HepG2 (cell line): Measurements from ENCODE around the gene SPATA33. TPM values are rescaled to one million over a fixed set of nuclear protein-coding genes. Genes with fewer than 3 reads are reported as not detected.
A peak's percentile ranks its signal among the peaks of the same experiment; 100 is the strongest.

ENCODE experiments used
- FOSL2 ChIP-seq: sonication (generic); formaldehyde crosslinking; IDR thresholded peaks from 2 replicates; pipeline ENCODE4 v1.4.0; 2020; ENCODE audit warnings: missing genetic modification reagents
- FUBP1 ChIP-seq: sonication (generic); formaldehyde crosslinking; IDR thresholded peaks from 2 replicates; pipeline ENCODE4 v1.5.1; 2020; ENCODE audit warnings: missing genetic modification reagents, mild to moderate bottlenecking, borderline replicate concordance
- HMG20B ChIP-seq: conservative IDR thresholded peaks from 2 replicates; pipeline ENCODE4 v1.6.1; 2016; ENCODE audit warnings: missing genetic modification reagents, missing compliant biosample characterization
- HOXA3 ChIP-seq: sonication (generic); formaldehyde crosslinking; IDR thresholded peaks from 2 replicates; pipeline ENCODE4 v1.5.0; 2020; ENCODE audit warnings: missing genetic modification reagents
- NCOA2 ChIP-seq: sonication (generic); formaldehyde crosslinking; IDR thresholded peaks from 2 replicates; pipeline ENCODE4 v1.8.0; 2022; ENCODE audit warnings: inconsistent platforms
- SALL1 ChIP-seq: sonication (generic); formaldehyde crosslinking; IDR thresholded peaks from 2 replicates; pipeline ENCODE4 v1.8.0; 2022; ENCODE audit warnings: mild to moderate bottlenecking, missing genetic modification reagents
- SNAPC4 ChIP-seq: sonication (generic); formaldehyde crosslinking; IDR thresholded peaks from 2 replicates; pipeline ENCODE4 v1.4.0; 2020; ENCODE audit warnings: mild to moderate bottlenecking, missing genetic modification reagents
- SP2 ChIP-seq: sonication (generic); formaldehyde crosslinking; IDR thresholded peaks from 2 replicates; pipeline ENCODE4 v1.5.1; 2020; ENCODE audit warnings: mild to moderate bottlenecking, missing genetic modification reagents
- TERF1 ChIP-seq: sonication (generic); formaldehyde crosslinking; IDR thresholded peaks from 2 replicates; pipeline ENCODE4 v1.8.0; 2022; ENCODE audit warnings: mild to moderate bottlenecking, missing genetic modification reagents, moderate library complexity
- ZBTB43 ChIP-seq: sonication (generic); formaldehyde crosslinking; conservative IDR thresholded peaks from 2 replicates; pipeline ENCODE4 v1.4.0; 2020; ENCODE audit warnings: missing genetic modification reagents
- ZNF331 ChIP-seq: sonication (generic); formaldehyde crosslinking; IDR thresholded peaks from 2 replicates; pipeline ENCODE4 v1.4.0; 2020; ENCODE audit warnings: missing genetic modification reagents
- ZNF530 ChIP-seq: sonication (generic); formaldehyde crosslinking; IDR thresholded peaks from 2 replicates; pipeline ENCODE4 v1.5.0; 2020; ENCODE audit warnings: low read depth, mild to moderate bottlenecking, missing genetic modification reagents
- ZNF607 ChIP-seq: sonication (generic); formaldehyde crosslinking; IDR thresholded peaks from 2 replicates; pipeline ENCODE4 v1.5.1; 2020; ENCODE audit warnings: missing genetic modification reagents, mild to moderate bottlenecking, borderline replicate concordance
- ZNF740 ChIP-seq: sonication (generic); formaldehyde crosslinking; IDR thresholded peaks from 2 replicates; pipeline ENCODE4 v1.4.0; 2020; ENCODE audit warnings: missing genetic modification reagents
- polyA plus RNA-seq, 8 experiments: library from polyadenylated mRNA; depleted of rRNA in 3 of 8; stranded (reverse) in 7 of 8; unstranded in 1 of 8; fragments of >200 nt; fragmentation: Illumina TruSeq in 4 of 8; extraction: Trizol in 4 of 8; gene quantifications; 2 replicates each; pipeline versions ENCODE4 v1.2.1 to v1.2.3, GENCODE V29; 2011 to 2016; ENCODE audit warnings: low read depth in 4 of 8, missing spikeins in 1 of 8, mixed read lengths in 1 of 8; ENCODE audit not compliant: insufficient read depth in 1 of 8
- total RNA-seq, 5 experiments: library from RNA; depleted of rRNA; stranded (reverse); fragments of >200 nt; fragmentation: Illumina TruSeq; extraction: Trizol; gene quantifications; 2 replicates each; pipeline ENCODE4 v1.2.3, GENCODE V29; 2016; ENCODE audit warnings: low read depth in 1 of 5

The SPATA33 gene
- total and polyA plus RNA-seq, 2 of the 13 experiments (the other 11 are each of a cell fraction or from before 2014, with no cell fraction given): 5.7 to 11.0 TPM

GRCh38 chr16:89700649-89701424 lies 43.2 kb downstream of the SPATA33 start (continued):
- no peak for TF ChIP-seq FOSL2 (CRISPR knock-in tag)
- TF ChIP-seq HMG20B (CRISPR knock-in tag): 0 out of 2 replicates have a peak, but pooled peaks have one; percentile 37
- peak; percentile 13; the same call in 1 of the 2 replicates for TF ChIP-seq NCOA2 (CRISPR knock-in tag)
- peak; percentile 63 for TF ChIP-seq SALL1 (CRISPR knock-in tag)
- TF ChIP-seq SP2 (CRISPR knock-in tag): peak; percentile 15; the same call in 1 of the 2 replicates
- no peak for TF ChIP-seq TERF1 (CRISPR knock-in tag)
- TF ChIP-seq HOXA3 (CRISPR knock-in tag): peak; percentile 55; the same call in 1 of the 2 replicates
- TF ChIP-seq ZBTB43 (CRISPR knock-in tag): peak; percentile 86; the same call in 1 of the 2 replicates
- TF ChIP-seq ZNF740 (CRISPR knock-in tag): no peak
- TF ChIP-seq FUBP1 (CRISPR knock-in tag): no peak
- peak; percentile 85 for TF ChIP-seq ZNF607 (CRISPR knock-in tag)
- peak; percentile 44; the same call in 1 of the 2 replicates for TF ChIP-seq ZNF331 (CRISPR knock-in tag)
- TF ChIP-seq SNAPC4 (CRISPR knock-in tag): 0 out of 2 replicates have a peak, but pooled peaks have one; percentile 45
- 0 out of 2 replicates have a peak, but pooled peaks have one; percentile 19 for TF ChIP-seq ZNF530 (CRISPR knock-in tag)
